ENCODE results near the gene PRM1. TPM values are rescaled to one million over a fixed set of nuclear protein-coding genes. Genes with fewer than 3 reads are reported as not detected.
"Not testable (repeated sequence)": the region's sequence is repeated elsewhere in the genome, so short reads cannot be mapped to it uniquely, and the experiment has no call there.

The PRM1 gene
- total RNA-seq, 1 donor from 2014 or later, result not detected

DNA sequence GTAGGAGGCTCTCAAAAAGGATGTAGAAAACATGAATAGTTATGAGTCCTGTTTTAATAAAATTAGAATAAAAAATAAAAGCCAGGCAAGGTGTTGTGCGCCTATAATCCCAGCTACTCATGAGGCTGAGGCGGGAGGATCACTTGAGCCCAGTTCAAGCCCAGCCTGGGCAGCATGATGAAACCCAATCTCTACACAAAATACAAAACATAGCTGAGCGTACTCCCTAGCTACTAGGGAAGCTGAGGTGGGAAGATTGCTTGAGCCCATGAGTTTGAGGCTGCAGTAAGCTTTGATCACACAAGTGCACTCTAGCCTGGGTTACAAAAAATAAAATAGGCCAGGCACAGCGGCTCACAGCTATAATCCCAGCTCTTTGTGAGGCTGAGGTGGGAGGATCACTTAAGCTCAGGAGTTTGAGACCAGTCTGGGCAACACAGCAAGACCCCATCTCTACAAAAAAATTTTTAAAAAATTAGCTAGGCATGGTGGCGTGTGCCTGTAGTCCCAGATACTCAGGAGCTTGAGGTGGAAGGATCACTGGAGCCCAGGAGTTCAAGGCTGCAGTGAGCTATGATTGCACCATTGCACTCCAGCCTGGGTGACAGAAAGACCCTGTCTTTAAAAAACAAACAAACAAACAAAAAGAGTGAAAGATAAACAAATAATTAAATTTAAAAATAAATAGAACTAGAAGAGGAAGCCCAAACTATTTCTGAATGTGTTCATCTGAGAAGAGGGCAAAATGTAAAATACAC is 17.2 kb upstream of the PRM1 start:
- no peak for DNase-seq (ENCODE audit: low spot score)

DNA sequence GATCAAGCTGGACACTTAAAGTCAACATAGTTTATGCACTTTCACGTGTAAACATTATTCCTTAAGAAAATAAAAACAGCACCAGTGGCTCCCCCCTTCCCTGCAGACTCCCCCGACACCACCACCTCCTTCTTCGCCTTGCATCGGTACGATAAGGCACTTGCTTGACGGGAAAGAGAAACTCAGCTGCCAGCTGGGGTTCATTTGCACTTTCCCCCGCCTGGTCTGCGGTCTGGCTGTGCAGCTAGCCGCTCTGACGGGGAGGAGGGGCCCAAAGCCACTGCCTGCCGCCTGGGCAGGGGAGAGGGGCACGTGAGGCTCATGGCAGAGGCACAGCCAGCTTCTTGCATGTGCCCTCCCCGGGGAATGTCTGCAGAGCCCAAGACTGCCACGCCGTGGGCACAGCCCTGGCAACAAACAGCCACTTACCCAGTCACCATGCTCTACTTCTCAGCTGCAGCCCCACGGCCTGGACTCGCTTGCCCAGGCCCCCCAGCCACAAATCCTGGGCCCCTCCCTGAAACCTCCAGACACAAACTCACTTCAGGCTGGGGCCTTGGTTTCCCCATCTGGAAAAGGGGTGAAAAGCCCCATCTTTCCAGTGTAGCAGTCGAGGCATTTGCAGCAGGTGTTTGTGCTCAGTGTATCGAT is 16.5 kb upstream of the PRM1 start:
- DNase-seq (ENCODE audit: low spot score), result no peak

DNA sequence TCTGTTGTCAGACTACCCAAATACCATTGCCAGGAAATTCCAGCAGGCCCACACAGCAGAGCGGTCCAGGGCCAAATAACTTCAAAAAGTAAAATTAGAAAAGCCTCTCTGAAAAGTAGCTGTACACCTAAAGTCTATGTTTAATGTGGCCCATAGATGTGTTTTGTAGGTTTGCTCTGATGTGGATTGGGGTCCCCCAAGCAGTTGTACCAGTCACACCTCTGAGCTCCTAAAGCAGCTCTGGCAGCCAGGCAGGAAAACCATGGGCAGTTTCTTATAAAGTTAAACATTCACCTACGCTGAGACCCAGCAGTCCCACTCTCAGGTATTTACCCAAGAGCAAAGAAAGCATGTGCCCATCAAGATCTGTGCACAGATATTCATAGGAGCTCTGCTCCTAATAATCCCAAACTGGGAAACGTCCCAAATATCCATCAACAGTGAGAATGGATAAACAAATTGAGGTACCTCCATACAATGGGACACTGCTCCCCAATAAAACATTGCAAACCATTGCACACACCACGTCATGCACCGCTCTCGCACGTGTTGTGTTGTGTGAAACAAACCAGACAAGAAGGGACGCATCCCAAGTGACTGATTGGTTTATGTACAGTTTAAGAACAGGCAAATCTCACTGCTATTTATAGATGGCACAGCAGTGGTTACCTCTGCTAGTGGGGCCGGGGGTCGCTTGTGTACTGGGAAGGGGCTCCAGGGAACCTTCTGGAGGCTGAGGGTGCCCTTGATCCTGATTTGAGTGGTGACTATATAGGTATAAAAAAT is 15.8 kb upstream of the PRM1 start:
- no peak for DNase-seq (ENCODE audit: low spot score)

DNA sequence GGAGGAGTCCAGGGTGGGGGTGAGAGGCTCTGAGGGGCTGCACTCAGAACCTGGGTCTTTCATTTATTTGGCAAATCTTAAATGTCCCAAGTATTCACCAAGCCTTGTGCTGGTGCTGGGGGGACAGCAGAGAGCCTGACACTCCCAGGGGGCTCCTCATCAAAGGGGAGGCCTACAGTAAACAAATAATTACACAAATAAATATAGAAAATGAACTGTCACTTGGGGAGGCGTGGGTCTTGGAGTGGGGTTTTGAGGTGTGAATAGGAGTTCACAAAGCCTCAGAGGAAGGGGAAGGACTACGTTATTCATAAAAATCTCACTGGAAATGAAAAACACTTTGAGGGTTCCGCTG is 15.2 kb upstream of the PRM1 start:
- DNase-seq (ENCODE audit: low spot score), result no peak

DNA sequence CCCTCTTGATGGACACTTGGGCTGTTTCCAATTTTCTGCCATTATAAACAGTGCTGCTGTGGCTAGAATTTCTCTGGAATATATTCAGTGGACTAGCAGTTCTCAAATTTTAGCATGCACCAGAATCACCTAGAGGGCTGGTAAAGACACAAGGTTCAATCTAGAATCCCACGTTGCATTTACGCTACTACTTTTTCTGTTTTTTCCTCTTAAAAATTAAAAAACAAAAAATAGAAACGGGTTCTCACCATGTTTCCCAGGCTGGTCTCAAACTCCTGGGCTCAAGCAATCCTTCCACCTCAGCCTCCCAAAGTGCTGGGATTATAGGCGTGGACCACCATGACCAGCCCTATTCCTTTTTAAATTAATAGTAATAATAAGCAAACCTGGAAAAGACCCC is 14.5 kb upstream of the PRM1 start:
- no peak for DNase-seq (ENCODE audit: low spot score)

DNA sequence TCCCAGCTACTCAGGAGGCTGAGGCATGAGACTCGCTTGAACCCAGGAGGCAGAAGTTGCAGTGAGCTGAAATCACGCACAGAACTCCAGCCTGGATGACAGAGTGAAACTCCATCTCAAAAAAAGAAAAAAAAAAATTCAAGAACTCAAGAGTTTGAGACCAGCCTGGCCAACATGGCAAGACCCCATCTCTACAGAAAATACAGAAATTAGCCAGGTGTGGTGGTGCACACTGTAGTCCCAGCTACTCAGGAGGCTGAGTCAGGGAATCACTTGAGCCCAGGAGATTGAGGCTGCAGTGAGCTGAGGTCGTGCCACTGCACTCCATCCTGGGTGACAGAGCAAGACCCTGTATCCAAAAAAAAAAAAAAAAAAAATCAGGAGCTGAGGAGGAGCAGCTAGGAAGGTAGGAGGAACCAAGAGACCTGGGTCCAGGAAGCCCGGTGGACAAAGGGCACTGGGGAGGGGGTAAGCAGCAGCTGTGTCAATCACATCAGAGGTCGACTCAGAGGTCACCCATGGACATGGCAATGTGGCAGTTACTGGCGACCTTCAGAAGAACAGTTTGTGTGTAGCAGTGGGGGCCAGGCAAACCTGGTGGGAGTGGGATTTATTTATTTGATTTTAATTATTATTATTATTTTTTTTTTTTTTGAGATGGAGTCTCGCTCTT is 11.1 kb upstream of the PRM1 start:
- DNase-seq (ENCODE audit: low spot score), result no peak

DNA sequence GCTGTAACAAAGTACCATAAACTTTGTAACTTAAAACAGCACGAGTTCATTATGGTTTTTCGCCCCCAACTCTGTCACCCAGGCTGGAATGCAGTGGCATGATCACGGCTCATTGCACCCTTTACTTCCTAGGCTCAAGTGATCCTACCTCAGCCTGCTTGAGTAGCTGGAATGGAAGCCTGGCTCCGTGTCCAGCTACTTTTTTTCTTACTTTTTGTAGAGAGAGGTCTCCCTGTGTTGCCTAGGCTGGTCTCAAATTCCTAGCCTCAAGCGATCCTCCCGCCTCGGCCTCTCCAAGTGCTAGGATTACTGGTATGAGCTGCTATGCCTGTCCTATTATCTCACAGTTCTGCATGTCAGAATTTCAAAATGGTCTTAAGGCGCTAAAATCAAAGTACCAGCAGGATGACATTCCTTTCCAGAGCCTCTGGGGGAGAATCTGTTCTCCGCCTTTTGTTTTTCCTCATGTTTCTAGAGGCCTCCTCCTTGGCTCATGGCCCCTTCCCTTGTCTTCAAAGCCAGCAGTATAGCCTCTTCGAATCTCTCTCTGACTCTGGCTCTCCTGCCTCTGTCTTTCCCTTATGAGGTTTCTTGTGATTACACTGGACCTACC is 10.1 kb upstream of the PRM1 start:
- DNase-seq (ENCODE audit: low spot score), result no peak

DNA sequence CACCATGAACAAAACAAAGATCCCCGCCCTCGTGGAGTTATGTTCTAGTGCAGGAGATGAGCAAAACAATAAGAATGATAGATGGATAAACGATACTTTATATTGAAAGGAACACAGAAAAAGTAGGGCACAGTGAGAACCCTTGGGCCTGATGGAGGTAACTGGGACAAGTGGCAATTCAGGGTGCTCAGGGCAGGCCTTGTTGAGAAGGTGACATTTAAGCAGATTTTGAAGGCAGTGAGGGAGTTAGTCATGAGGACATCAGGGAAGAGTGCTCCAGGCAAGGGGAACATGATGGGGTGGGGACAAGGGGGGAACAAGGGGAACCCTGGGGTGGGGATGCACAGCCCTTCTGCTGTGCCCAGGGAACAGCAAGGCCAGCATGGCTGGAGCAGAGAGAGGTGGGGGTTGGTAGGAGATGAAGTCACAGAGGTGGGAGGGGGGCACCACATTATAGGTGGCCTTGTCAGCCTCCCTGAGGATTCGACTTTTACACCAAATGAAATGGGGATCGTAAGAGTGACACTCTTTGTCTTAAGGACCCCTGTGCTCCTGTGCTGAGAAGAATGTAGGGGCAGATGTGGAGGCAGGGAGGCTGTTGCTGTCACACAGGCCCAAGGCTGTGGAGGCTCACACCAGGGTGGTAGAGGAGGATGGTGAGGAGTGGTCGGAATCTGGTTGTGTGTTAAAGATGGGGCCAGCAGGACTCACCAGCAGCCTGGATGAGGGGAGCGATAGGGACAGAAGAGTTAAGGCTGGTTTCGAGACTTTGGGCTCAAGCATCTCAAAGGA is 9.2 kb upstream of the PRM1 start:
- no peak for DNase-seq (ENCODE audit: low spot score)

DNA sequence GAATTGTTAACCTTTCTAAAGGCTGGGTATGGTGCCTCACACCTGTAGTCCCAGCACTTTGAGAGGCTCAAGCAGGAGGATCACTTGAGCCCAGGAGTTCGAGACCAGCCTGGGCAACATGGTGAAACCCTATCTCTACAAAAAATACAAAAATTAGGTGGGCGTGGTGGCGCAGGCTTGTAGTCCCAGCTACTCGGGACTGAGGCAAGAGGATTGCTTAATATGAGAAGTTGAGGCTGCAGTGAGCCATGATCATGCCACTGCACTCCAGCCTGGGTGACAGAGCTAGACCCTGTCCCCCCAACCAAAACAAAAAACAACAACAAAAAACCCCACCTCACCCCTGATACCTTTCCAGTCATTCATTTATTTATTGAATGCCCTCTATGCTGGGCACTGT is 8.6 kb upstream of the PRM1 start:
- not testable (repeated sequence) for DNase-seq (ENCODE audit: low spot score)

DNA sequence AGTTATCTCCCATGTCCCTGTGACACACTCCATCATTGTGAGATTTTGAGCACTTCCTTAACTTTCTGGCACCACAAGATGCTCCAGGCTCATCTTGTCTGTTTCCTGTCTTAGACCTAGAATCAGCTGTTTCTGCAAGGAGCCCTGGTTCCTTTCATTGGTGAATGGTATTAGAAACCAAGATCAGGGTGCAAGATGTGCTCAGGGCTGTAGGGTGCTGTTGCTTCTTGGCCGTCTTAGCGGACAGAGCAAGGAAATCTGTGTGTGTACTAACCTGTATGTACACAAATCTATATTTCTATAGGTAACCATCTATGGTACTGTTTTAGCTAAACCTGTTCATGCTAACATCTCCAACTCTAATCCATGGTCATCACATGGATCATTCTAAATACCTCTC is 8.1 kb upstream of the PRM1 start:
- no peak for DNase-seq (ENCODE audit: low spot score)

DNA sequence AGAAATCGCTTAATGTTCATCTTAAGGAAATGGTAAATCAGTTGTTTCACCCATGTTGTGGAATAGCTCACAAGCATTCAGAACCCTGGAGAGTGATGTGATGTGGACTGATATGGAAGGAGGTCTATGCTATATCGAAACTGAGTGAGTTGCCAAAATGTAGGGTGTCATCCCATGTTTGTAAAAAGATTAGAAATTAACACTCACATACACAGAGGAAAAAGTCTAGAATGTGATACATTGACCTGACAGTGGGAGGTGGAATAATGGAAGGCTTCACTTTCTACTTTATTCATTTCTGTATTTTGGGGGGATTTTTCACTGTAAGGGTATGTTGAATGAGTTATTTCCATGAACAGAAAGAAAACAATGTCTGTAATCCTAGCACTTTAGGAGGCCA is 4.7 kb upstream of the PRM1 start:
- no peak for DNase-seq (ENCODE audit: low spot score)

DNA sequence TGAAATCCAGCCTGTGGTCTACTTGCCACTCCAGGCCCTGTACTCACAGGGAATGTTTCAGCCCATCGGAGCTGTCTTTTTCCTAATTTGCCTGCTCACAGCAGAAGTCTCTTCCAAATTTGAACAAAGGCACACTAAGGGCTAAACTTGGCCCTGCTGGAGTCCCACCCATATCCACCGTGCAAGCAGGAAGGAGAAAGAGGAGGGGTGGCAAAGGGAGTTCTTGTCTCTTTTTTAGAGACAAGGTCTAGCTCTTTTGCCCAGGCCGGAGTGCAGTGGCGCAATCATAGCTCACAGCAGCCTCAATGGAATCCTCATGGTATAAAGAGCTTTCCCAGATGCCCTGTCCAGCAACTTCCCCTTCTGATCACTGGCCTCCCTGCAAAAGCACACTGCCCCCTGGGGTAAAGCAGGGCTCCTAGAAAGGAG is 2.7 kb upstream of the PRM1 start:
- no peak for DNase-seq (ENCODE audit: low spot score)

DNA sequence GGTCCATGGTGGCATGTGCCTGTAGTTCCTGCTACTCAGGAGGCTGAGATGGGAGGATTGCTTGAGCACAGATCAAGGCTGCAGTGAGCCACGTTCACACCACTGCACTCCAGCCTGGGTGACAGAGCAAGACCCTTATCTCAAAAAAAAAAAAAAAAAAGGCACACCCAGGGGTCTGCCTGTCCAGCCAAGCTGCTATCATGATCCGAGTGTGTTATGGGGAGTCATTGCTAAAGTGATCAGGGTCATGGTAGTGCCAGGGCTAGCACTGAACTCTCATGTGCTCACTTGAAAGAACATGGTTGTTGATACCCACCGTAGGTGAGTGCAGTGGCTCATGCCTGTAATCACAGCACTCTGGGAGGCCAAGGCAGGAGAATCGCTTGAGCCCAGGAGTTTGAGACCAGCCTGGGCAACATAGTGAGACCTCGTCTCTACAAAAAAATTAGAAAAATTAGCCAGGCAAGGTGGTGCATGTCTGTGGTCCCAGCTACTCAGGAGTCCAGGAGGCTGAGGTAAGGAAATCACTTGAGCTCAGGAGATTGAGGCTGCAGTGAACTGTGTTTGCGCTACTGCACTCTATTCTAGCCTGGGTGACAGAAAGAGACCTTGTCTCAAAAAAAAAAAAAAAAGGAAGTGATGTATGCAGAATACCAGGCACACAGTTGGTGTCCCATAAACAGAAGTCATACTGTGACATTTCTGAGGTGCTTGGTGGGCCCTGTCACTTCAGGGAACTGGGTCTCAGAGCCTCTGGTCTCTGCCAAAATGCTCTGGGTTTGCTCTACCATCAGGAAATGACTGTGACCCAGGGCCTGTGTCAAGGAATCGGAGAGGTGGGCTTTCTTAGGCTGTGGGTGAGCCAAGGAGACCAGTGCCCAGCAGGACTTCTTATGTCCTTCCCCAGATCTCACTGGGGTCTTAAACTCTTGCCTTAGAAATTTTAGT is 2.2 kb downstream of the PRM1 start:
- DNase-seq (ENCODE audit: low spot score), result no peak

DNA sequence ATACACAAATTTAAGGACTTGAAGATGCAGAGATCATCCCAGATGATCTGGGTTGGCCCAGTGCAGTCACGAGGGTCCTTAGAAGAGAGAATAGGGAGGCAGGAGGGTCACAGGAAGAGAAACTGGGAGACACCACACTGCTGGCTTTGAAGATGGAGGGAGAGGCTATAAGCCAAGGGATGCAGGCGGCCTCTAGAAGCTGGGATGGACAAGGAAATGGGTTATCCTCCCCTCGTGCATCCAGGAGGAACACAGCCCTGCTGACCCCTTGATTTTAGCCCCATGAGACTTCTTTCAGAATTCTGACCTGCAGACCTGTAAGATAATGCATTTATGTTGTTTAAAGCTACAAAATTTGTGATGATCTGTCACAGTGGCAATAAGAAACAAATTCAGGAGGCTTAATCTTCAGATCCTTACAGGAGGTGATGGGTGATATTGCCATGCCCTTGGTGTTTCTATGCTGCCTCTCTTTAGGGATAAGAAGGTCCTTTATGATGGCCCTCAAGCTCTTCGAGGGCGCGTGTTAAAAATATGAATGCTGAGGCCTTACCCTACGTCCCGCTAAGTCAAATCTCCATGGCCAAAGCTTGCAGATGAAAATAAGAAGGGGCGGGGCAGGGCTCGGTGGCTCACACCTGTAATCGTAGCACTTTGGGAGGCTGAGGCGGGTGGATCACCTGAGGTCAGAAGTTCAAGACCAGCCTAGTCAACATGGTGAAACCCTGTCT is 3.4 kb downstream of the PRM1 start:
- DNase-seq (ENCODE audit: low spot score), result no peak

DNA sequence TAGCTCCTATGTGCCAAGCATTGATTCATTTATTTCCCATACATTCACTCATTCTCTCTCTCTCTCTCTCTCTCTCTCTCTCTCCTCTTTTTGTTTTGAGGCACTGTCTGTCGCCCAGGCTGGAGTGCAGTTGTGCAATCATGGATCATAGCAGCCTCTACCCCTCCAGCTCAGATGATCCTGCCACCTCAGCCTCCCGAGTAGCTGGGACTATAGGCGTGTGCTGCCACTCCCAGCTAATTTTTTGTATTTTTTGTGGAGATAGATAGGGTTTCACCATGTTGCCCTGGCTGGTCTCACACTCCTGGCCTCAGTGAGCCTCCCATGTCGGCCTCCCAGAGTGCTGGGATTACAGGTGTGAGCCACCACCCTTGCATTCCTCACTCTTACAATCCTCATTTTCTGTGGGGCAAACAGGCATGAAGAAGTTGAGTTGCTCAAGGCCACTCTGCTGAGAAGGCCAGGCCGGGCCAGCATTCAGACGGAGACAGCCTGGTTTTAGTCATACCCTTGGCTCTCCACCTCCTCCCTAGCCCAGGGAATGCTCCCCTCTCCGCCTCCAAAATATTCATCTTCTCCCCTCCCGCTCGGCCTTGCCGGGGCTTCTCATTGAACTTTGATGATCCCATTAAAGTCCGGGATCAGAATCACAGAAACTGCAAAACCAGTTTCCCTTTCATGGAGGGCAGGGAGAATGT is 4.1 kb downstream of the PRM1 start:
- no peak for DNase-seq (ENCODE audit: low spot score)

DNA sequence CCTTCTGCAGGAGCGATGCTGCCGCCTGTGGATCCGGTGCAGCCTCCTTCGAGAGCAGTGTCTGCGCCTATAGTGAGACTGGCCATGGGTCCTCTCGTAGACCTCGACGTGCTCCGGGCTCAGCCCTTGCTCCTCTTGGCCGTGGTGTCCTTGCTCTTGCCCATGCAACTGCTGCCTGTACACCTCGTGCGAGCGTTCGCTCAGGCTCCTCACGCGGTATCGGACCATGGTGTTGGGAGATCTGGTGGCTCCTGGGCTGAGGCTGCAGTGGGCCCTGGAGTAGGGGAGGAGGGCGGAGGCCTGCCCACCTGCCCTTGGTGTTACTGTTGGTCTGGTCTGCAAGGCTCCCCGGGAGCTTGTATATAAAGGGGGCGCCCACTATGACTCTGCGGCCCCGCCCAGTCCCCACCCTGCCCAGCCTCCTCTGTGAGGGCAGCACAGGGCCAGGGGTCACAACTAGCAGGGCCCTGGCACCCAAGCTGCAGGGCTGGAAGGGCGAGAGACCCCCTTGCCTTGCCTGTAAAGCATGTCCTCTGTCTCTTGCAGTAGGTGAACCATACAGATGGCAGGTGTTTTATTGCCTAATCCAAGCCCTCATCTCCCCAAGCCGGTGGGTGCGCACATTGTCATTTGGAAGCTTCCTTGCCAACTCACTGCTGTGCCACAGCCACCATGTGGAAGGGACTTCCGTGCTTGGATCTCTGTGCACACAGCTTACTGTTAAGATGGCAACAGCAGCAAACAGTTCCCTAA is 4.8 kb downstream of the PRM1 start, which contains the start of gene PRM2:
PRM2 (minus strand) TSS at position 338 of the 753 bp plus-strand sequence; CDS start at position 228, 110 bp downstream.
- DNase-seq (ENCODE audit: low spot score), result no peak

DNA sequence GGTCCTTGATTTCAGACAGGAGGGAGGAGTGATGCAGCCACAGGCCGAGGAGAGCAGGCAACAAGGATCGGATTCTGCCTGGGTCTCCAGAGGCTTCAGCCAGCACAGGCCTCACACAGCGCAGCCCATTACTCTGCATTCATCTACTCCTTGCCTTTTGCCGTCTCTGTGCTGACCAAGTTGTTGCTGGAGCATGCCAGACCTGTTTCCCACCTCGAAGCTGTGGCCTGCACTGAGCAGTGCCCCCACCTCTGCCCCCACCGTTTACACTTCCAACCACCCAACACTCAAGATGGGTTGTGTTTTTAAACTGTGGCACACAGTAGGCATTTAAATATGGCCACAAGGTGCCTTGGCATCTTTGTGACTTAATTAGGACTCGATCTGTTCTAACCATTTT is 6.2 kb downstream of the PRM1 start:
- DNase-seq (ENCODE audit: low spot score), result no peak

Data from mesenteric fat pad (tissue), 1 donor.